ENCODE measurements around the gene FBXL16. TPM values are rescaled to one million over a fixed set of nuclear protein-coding genes. Genes with fewer than 3 reads are reported as not detected.

Gene FBXL16
- total and polyA plus RNA-seq, 9 of the 15 experiments (the other 6 are each of a cell fraction or from before 2014, with no cell fraction given), result 0.21 to 8.2 (median 1.7) TPM

GRCh38 chr16:678858-679813, 26.5 kb downstream of the FBXL16 start (continued):
- TF ChIP-seq, protein P1, sequence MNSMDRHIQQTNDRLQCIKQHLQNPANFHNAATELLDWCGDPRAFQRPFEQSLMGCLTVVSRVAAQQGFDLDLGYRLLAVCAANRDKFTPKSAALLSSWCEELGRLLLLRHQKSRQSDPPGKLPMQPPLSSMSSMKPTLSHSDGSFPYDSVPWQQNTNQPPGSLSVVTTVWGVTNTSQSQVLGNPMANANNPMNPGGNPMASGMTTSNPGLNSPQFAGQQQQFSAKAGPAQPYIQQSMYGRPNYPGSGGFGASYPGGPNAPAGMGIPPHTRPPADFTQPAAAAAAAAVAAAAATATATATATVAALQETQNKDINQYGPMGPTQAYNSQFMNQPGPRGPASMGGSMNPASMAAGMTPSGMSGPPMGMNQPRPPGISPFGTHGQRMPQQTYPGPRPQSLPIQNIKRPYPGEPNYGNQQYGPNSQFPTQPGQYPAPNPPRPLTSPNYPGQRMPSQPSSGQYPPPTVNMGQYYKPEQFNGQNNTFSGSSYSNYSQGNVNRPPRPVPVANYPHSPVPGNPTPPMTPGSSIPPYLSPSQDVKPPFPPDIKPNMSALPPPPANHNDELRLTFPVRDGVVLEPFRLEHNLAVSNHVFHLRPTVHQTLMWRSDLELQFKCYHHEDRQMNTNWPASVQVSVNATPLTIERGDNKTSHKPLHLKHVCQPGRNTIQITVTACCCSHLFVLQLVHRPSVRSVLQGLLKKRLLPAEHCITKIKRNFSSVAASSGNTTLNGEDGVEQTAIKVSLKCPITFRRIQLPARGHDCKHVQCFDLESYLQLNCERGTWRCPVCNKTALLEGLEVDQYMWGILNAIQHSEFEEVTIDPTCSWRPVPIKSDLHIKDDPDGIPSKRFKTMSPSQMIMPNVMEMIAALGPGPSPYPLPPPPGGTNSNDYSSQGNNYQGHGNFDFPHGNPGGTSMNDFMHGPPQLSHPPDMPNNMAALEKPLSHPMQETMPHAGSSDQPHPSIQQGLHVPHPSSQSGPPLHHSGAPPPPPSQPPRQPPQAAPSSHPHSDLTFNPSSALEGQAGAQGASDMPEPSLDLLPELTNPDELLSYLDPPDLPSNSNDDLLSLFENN (IDR thresholded peaks at IDR 0.05; ENCODE audit: low read depth in 2 of 2, low read length in 2 of 2), result no peak
- TF ChIP-seq ZNF57 (CRISPR knock-in tag; IDR thresholded peaks at IDR 0.05), result no peak
- TF ChIP-seq CBFB (CRISPR knock-in tag; IDR thresholded peaks at IDR 0.05), result no peak
- no peak for TF ChIP-seq ARID3A (IDR thresholded peaks at IDR 0.05; ENCODE audit: borderline replicate concordance, low read depth, low read length)
- TF ChIP-seq, protein P2, sequence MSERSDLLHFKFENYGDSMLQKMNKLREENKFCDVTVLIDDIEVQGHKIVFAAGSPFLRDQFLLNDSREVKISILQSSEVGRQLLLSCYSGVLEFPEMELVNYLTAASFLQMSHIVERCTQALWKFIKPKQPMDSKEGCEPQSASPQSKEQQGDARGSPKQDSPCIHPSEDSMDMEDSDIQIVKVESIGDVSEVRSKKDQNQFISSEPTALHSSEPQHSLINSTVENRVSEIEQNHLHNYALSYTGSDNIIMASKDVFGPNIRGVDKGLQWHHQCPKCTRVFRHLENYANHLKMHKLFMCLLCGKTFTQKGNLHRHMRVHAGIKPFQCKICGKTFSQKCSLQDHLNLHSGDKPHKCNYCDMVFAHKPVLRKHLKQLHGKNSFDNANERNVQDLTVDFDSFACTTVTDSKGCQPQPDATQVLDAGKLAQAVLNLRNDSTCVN (CRISPR knock-in tag; IDR thresholded peaks at IDR 0.05), result no peak
- no peak for TF ChIP-seq HNRNPUL1 (IDR thresholded peaks at IDR 0.05; ENCODE audit: low read length)
- no peak for TF ChIP-seq HNRNPK (IDR thresholded peaks at IDR 0.05; ENCODE audit: low read depth, low read length, poor library complexity, severe bottlenecking)
- TF ChIP-seq RERE (CRISPR knock-in tag; IDR thresholded peaks at IDR 0.05; ENCODE audit: borderline replicate concordance), result no peak
- no peak for TF ChIP-seq RHOXF2B (CRISPR knock-in tag; conservative IDR thresholded peaks at IDR 0.05)

Measured in K562 (cell line).